ENCODE results near the gene MDFIC.

The MDFIC gene

DNA sequence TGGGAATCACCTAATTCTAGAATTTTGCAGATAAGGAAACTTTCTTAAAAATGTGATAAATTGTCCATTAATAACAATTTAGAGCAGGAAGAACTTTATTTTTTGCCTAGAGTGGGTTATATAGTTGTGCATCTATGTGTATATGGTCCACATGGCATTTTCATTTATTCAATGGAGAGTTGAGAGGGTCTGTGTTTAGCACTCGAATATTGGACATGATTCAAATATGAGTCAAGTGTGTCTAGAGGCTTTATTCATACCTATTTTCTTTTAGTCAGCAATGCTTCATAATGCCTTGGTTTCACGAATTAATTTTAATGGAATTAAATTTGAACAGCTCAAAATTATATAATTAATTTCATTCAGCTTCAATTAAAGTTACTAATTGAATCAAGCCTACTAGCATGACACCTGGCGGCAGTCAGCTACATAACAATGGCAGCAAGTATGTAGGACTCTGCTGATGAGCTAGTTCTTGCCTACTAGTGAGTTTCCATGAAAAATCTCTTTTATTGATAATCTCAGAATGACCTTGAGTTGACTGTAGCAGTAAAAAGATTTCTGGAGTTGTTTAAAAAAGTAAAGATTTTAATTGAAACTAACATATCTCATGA, 17.7 kb downstream of the MDFIC start:
- no peak for DNase-seq (ENCODE audit: extremely low read depth, low read depth)
- TF ChIP-seq, protein P1, sequence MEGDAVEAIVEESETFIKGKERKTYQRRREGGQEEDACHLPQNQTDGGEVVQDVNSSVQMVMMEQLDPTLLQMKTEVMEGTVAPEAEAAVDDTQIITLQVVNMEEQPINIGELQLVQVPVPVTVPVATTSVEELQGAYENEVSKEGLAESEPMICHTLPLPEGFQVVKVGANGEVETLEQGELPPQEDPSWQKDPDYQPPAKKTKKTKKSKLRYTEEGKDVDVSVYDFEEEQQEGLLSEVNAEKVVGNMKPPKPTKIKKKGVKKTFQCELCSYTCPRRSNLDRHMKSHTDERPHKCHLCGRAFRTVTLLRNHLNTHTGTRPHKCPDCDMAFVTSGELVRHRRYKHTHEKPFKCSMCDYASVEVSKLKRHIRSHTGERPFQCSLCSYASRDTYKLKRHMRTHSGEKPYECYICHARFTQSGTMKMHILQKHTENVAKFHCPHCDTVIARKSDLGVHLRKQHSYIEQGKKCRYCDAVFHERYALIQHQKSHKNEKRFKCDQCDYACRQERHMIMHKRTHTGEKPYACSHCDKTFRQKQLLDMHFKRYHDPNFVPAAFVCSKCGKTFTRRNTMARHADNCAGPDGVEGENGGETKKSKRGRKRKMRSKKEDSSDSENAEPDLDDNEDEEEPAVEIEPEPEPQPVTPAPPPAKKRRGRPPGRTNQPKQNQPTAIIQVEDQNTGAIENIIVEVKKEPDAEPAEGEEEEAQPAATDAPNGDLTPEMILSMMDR (IDR thresholded peaks at IDR 0.05; ENCODE audit: low read depth, low read length), result no peak

DNA sequence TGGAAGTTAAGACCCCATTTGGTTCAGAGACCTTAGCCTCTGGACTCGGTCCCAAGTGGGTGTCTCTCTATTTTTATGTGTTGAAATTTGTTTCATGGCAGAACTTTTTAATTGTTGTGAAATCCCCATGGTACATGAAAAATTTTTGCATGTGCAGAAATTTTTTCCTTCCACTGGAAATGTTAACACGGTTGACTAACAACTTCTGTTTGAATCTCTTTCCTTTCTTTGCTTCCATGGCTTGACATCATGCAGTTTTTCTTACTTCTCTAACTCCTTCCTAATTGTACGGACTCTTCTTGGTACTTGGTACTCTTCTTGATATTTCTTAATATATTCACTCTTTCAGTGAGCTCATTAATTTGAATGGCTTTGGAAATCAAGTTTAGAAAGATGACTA, 18.3 kb downstream of the MDFIC start:
- TF ChIP-seq, protein P1 (IDR thresholded peaks at IDR 0.05; ENCODE audit: low read depth, low read length), result no peak

DNA sequence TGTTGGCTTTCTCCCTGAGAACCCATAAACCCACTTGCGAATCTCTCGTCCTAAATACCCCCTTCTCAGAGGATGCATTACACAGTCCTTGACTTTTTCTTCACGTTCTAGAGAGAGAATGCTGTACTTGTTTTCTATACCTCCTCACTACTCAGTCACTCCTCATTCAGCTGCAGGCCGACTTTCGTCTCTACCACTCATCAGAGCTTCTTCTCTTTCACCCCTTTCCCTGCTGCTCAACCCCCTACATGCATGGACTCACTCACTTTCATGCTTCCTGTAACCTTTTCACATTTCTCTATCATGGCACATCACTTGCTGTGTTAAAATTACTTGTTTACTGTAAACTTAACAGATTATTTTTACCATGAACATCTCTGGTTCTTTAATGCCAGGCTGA, 19.8 kb downstream of the MDFIC start:
- no peak for DNase-seq (ENCODE audit: extremely low read depth, low read depth)
- TF ChIP-seq, protein P1 (IDR thresholded peaks at IDR 0.05; ENCODE audit: low read depth, low read length), result no peak

More for the DNA sequence above, 18.3 kb downstream of the MDFIC start:
- no peak for DNase-seq (ENCODE audit: extremely low read depth, low read depth)

DNA sequence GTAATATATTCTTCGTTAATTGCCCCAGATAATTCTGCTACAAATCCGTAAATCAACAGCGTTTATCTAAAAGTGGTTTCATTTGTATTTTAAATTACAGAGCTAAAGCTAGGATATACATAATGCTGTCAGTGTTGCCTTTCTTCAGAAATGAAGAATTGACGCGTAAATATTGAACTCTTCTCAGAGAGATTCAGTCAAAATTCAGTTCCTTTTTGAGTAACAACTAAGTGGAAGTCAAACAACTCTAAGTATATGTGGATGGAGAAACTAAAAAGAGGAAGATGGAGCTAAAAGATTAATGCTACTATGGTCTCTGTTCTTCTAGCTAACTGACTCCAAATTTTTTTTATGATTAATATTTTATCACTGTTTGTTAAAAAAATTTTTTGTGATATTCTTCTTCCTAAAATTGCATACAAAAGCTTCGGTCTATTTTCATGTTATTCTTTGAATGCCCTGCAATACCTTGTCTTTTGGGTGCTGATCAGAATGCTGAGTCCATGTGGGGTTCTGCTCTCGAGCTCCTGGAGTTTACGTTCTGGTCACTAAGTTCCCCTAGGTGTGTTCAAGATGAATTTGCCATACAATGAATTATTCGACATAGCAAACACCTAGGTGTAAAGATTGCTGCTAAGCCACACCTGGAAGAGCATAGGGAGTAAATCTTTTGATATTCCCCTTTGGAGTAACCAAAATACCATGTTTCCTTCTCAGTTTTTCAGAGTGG, 20.7 kb downstream of the MDFIC start:
- TF ChIP-seq, protein P1 (IDR thresholded peaks at IDR 0.05; ENCODE audit: low read depth, low read length), result no peak
- no peak for DNase-seq (ENCODE audit: extremely low read depth, low read depth)

DNA sequence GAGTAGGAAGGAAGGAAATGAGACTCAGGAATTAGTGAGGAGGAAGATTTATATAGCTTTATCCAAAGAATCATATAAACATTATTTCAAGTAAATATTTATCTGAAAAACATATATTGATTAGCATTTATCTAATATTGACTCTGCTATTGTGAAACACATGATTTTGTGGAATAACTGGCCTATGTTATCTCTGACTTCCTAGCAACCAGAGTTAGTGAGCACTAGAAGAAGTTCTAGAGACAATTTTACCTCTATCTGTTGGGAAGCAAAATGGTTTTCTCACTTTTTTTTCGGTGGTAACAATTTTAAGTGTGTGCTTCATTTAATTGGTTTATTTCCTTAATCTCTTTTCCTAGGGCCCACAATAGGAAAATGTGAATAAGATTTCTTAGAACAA, 21.6 kb downstream of the MDFIC start:
- TF ChIP-seq, protein P1 (IDR thresholded peaks at IDR 0.05; ENCODE audit: low read depth, low read length), result no peak
- no peak for DNase-seq (ENCODE audit: extremely low read depth, low read depth)

DNA sequence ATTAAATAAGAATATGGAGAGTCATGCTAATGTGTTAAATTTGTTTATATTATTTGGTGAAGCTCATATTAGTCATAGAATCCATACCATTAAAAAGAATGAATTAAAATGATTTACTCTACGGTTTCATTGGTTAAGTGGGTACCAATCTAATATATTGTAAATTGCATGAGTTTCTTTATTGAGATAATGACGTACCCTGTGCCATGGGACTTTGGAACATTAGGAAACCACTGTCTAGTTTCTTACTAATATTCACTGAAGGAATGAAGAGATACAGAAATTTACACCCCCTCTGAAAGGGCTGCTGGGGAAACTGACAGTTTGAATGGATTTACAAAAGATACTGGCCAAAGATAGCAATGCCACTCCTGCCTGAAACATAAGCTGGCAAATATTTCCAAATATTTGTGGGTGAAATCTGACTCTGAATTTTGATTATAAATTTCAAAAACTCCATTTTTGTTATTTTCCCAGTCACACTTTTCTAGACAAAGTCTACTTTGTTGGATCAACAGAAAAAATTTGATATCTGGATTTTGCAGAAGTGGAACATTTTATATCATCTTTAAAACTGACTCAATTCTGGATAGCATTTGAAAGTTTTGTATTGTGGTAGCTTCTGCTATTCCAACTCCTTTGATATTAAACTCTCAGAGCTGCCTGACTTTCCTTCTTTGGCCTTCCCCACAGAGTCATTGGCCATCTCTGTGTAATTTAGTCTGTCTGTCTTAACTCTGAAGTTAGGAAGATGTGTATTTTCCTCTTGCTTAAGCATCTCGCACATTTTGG, 22.3 kb downstream of the MDFIC start:
- TF ChIP-seq, protein P1 (IDR thresholded peaks at IDR 0.05; ENCODE audit: low read depth, low read length), result no peak
- DNase-seq (ENCODE audit: extremely low read depth, low read depth), result no peak

Data from AG09319 (cell line).